Loucy (cell line): ENCODE data around the gene PITX2.

Source experiments
- CTCF ChIP-seq: fragments of 200-600 bp; sonication (generic); conservative IDR thresholded peaks from 2 replicates; pipeline ENCODE4 v1.5.1; 2014; ENCODE audit warnings: mild to moderate bottlenecking, antibody characterized with exemption, low read length
- EZH2phosphoT487 ChIP-seq: fragments of 200-600 bp; IDR thresholded peaks from 2 replicates; pipeline ENCODE4 v1.6.1; 2018; ENCODE audit warnings: antibody characterized with exemption, mild to moderate bottlenecking, moderate library complexity, borderline replicate concordance

GRCh38 chr4:110628663-110629213 lies 5.9 kb upstream of the PITX2 start:
- TF ChIP-seq CTCF, result no peak
- no peak for TF ChIP-seq EZH2phosphoT487
